GM19193 (cell line): ENCODE measurements around the gene UNC5C.

ENCODE experiments used
- POLR2A ChIP-seq: IDR thresholded peaks from 4 replicates; pipeline ENCODE4 v1.6.1; 2011; ENCODE audit not compliant: insufficient read depth, insufficient read length; ENCODE audit errors: extremely low read depth

Gene UNC5C

DNA sequence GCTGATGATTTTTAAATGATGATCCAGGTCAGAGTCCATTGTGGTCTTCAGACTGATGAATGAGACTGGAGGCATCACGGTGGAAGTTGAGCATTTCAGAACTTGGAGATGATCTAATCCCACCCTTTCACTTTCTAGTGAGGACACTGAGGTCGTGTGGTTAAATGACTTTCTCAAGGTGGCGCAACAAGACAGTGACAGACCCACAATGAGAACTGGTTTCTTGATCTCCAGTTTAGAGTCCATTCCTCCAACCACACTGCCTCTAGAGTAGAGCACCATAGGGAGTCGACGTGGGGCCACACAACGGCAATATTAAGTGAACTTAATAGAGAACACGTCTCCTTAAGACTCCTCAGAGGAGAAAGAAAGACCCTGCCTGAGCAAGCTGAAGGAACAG is 381.0 kb downstream of the UNC5C start:
- no peak for TF ChIP-seq POLR2A

DNA sequence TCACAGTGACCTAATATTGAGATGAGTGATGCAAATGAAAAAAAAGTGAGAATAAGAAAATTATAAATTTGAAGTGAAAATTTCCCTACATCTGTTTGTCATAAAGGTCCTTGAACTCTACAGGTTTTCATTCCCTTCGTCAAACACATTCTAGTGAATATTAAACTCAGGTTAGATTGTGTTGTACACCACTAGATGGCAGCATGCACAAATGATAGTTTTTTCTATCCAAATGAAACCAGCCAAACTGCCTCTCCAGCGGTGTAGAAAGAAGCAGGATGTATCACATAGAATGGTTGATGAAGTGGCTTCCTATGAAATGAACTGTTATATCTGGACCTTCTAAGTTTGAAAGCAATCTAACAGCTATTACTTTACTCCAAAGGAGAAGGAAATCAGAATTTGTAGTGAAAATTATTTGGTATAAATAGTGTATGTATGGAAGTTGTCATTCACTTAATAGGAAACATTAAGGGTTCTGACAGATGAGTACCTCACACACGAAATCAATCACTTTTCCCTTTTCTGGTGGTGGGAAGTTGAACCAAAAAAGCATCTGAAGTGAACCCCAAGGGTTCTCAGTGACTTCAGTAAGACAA is 382.7 kb downstream of the UNC5C start:
- TF ChIP-seq POLR2A: no peak

DNA sequence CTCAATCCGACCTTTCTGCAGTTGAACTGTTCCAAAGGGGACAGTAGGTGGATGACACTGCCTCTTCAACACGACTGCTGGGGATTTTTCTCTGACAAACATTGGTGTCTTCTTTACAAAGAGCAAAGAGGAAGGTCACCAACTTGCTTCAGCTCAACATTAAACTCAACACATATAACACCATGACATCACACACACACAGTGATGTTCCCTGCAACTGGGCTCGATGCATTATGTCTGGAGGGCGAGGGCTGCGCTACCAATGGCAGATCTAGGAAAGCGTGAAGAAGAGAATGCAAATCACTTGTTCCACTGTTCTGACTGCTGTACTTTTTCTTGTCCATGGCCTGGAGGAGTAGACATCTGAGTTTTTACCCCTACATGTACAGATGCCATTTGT is 385.9 kb downstream of the UNC5C start:
- no peak for TF ChIP-seq POLR2A

DNA sequence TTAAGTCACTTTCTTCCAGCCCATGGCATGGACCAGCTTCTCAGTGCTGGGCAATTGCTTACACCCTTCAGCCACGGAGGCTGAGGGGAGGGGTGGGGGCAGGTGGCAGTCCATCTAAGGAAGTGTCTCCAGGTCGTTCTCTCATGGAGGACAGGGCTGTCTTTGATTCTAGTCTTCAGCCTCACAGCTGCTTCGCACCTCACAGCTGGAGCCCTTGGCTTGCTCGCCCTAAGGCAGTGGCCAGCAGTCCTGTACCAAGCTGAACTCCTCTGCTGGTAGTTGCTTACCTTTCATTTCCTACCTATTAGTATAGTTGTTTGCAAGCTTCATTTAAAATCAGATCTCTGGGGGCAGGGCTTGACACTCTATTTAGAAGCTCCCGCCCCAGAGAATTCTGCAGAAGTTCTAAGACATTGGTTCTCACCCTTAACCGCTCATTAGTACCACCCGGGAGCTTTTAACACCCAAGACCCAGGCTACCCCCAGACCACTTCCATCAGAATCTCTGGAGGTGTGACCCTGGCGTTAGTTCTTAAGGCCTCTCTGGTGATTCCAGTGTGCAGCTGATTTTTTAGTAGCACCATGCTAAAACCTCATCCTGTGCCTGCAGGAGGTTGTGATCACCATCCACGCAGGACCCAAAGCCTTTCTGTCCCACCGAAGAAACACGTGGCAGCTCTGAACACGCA is 386.8 kb downstream of the UNC5C start:
- TF ChIP-seq POLR2A: no peak

DNA sequence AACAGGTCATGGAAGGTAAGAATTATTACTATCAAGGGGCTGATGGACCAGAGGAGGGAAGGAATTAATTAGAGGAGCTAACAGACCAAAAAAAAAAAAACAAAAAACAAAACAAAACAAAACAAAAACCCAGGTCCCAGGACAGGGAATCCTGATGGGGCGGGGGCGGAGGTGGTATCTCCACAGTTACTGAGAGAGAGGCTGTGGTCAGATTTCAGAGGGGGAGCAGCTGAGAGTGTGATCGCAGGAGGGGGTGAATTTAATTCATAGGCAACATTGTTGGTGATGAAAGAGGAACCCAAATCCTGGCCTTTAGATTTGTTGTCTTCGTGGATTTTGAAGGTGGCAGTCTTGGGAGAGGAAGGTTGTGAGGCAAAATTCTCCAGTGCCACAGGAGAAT is 389.4 kb downstream of the UNC5C start:
- TF ChIP-seq POLR2A: no peak

DNA sequence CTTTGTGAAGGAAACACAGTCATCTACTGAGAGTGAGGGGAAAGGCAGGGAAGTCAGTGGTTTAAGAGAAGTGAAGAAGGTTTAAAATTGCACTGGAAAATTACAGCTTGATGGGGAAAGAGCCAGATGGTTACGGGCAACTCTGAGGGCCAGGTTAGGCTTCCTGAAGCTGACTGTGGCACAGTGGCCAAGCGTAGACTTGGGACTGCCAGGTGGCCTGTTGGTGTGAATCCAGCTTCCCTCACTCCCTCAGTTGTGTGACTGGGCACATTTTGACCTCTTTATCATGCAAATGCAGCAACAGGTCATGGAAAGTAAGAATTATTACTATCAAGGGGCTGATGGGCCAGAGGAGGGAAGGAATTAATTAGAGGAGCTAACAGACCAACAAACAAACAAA is 390.1 kb downstream of the UNC5C start:
- TF ChIP-seq POLR2A: no peak

DNA sequence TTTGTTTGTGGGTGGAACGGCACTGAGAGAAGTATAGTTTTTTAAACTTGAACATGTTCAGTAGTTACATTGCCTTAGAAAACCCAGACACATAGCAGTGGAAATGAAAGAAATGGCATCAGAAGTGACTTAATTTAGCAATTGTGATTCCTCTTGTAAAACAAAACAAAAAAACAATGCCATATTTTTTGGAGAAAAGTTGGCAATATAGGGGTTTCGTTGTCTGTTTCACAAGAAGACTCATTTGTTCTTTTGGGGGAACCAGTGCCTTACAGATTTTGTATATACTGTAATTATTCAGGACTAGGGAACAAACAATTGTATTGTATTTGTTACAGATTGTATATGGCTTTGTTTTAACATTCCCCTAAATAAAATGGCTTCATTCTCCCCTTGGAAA is 390.7 kb downstream of the UNC5C start:
- TF ChIP-seq POLR2A: no peak

DNA sequence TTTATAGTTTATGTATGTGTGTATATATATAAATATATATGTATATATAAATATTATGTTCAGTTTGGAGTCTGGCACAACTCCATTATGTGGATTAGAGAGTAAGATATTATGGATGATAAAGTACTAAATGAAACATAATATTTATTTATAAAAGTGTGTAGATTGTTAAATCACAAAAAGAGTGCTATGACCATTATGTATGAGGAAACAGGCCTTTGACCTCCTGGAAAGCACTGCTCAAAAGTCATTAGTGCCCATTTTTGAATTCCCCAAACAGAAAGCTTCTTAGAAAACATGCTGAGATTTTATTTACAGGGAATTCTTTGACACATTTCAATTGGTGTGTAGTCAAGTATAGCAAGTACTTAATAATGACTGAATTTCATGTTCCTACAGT is 391.2 kb downstream of the UNC5C start:
- TF ChIP-seq POLR2A: no peak

DNA sequence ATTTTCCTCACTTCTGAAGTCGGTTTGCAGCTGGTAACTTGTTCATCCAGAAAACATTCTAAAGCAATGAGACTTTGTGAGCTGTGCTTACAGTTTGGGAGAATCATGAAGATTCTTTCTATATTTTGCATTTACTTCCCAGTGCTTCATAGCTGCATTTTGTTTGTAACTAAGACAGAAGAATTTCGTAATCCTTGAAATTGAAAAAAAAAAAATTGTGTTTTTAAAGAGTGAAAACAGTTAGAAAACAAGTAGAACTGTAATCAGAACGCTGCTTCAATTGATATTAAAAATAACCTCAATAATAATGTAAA is 392.4 kb downstream of the UNC5C start:
- TF ChIP-seq POLR2A: no peak

DNA sequence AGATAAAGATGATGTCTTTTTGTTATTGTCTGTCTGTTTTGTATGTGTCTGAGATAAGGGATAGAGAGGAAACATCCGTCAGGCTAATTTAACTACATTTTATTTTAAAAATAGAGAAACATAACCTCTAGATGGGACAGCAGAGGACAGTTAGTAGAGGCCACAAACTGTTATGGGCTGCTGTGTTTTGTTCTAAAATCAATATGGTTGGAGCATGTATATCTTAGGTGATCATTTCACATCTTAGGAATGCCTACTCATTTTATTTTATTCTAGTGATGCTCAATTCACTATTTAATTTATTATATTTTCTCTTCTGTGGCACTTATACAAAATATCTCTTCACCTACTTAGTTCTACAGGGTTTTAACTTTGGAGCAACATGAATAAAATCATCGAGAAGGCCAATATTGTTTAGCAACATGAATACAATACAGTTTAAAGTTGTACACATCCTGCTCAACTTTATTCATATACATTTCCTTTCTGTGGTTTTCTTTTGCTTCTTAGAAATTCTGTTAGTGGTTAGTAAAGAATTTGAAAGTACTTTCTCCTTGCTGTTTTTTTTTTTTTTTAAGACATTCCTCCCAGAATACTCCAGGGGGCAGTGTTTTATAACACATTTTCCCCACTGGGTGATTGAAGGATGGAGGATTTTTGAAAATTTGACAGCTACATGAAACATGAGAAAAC is 392.9 kb downstream of the UNC5C start:
- no peak for TF ChIP-seq POLR2A

DNA sequence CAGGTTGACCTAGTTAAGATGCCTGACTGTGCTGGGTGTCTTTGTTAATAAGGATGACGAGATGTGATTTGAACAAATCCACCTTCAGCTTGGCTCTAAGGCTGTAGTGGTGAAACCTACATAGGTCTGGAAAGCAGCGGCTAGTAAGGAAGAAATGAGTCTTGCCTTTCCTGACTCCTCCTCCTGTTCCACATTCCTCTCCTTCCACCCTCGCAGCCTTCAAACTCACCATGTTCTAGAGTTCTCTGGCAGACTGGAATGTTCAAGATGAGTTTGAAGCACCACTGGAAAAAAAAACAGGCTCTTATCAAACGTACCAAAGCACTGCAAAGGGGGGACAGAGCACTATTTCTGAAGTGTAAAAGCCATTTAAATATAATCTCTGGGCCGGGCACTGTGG is 395.6 kb downstream of the UNC5C start:
- TF ChIP-seq POLR2A: no peak

DNA sequence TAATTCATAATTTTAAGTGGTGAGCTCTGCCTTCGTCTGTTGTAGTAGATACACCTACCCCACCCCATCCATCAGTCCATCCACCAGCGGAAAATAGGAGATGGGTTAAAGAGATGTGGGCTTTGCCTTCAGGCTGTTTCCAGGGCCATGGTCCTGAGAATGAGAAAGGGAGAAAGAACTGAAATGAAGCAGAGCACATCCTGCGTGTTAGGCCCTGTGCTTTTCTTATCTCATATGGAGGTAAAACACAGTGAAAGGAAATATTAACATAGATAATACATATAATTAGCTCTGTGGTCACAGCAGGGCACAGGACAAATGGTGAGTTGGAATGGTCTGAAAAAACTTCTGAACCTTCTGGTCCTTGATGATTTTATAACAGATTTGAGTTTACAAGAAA is 397.5 kb downstream of the UNC5C start:
- no peak for TF ChIP-seq POLR2A

DNA sequence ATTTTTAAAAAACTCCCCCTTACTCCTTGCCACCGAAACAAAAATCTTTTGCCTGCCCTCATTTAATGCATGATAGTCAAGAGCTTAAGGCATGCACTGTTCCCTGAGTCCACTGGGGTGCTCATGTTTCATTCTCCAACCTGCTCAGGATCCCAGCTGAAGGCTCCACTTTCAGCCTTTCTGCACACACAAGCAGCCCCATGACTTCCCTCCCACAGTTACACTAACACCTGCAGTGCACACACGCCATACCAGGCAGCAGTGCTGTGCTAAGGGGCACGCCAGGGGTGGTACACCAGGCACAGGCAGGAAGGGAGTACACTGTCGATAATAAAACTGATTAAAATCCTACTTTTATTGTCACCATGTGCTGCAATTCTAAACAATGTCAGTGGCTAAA is 405.8 kb downstream of the UNC5C start:
- no peak for TF ChIP-seq POLR2A

DNA sequence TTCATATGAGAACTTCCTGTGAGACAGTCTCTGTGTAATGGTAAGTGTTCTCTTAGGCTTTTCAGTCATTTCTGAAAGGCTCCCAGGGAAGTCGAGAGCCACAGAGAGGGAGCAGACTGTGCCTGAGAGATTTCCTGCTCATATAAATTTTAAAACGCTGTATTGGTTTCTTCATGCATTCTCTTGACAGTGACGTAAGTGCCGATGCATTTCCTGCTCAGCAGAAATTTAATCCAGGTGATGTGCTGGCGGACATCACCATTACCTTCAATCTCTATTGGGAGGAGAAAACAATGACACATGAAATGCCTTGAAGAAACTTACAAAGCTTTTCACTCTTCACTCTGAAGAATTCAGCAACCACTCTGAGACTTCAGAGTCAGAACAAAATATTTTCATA is 407.4 kb downstream of the UNC5C start:
- TF ChIP-seq POLR2A: no peak

DNA sequence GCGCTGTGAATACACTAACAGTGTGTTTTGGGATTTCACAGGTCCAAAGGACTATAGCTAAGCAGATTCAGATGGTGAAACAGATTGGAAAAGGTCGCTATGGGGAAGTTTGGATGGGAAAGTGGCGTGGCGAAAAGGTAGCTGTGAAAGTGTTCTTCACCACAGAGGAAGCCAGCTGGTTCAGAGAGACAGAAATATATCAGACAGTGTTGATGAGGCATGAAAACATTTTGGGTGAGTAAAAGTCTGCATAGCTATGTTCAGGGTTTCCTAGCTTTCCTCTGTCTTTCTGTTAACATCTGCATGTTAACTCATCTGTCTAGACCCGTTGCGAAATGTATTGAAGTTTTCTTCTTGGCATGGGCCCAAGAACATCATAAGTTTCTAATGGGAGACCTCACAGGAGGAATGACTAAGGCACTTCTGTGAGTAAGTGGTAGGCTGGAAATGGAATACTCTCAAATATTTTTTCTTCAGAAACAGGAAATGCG is 418.9 kb downstream of the UNC5C start:
- TF ChIP-seq POLR2A: no peak

DNA sequence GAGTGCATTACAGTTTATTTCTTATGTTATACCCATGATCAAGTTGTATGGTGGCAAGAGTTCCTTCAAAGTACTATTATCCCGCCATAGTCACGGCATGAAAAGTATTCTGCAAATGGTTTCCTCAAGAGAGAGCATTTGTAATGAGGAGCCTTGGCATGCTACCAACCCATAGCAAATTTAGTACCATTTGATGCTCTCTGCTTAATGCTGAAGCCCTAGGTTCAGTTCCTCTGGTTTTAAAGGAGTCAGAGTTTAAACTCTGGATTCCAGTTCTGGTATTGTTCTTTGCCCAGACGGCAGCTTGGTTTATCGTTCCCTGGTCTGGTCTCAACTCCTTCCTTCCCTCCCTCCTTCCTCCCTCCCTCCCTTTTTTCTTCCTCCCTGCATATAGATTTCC is 419.7 kb downstream of the UNC5C start:
- no peak for TF ChIP-seq POLR2A
